Left renal pelvis (tissue), 4 donors: ENCODE measurements around the gene NDUFB2. TPM values are rescaled to one million over a fixed set of nuclear protein-coding genes. Genes with fewer than 3 reads are reported as not detected.
"Not testable (repeated sequence)": the region's sequence is repeated elsewhere in the genome, so short reads cannot be mapped to it uniquely, and the experiment has no call there.

Source experiments
- DNase-seq, 4 donors: peaks; one replicate each; pipeline ENCODE4 v3.0.0-alpha.2; 2013; ENCODE audit warnings: low read depth in 4 of 4, low spot score in 3 of 4
- polyA plus RNA-seq, 4 donors: library from polyadenylated mRNA; unstranded; fragments of 120-200 nt; gene quantifications; one replicate each; pipeline ENCODE4 v1.2.1, GENCODE V29; 2013; ENCODE audit not compliant: insufficient read length in 4 of 4

The NDUFB2 gene
- polyA plus RNA-seq, 4 donors = 121 to 202 (median 164) TPM

GRCh38 chr7:140726281-140726680 is 29.8 kb downstream of the NDUFB2 start:
- DNase-seq = no peak

- DNase-seq = no peak
These were observed 35.9 kb downstream of the NDUFB2 start for GRCh38 chr7:140732416-140732815.

- no peak for DNase-seq
These were observed 37.6 kb downstream of the NDUFB2 start for GRCh38 chr7:140734096-140734495.

GRCh38 chr7:140734729-140735128 is 38.2 kb downstream of the NDUFB2 start:
- DNase-seq = no peak

- no peak for DNase-seq
These were observed 41.8 kb downstream of the NDUFB2 start for GRCh38 chr7:140738280-140738679.

- DNase-seq = not testable (repeated sequence)
These were observed 46.7 kb downstream of the NDUFB2 start for GRCh38 chr7:140743255-140743654.

- DNase-seq = no peak
These were observed 47.5 kb downstream of the NDUFB2 start for GRCh38 chr7:140744005-140744404.

GRCh38 chr7:140745266-140746058 is 49.0 kb downstream of the NDUFB2 start:
- no peak for DNase-seq

- no peak for DNase-seq
These were observed 50.2 kb downstream of the NDUFB2 start for GRCh38 chr7:140746751-140747150.

- DNase-seq = no peak
These were observed 56.0 kb downstream of the NDUFB2 start for GRCh38 chr7:140752533-140752932.

GRCh38 chr7:140754506-140754905 is 58.0 kb downstream of the NDUFB2 start:
- no peak for DNase-seq

Other genes with a start within 250 kb of the NDUFB2 start
- gene MKRN1, start 217.2 kb upstream of the NDUFB2 start, polyA plus RNA-seq = 100 to 1,000 TPM in 3 of 4 donors, 10 to 100 TPM in 1; 94.3 to 137 (median 117) TPM
- gene DENND2A, start 55.9 kb upstream of the NDUFB2 start, polyA plus RNA-seq = 10 to 100 TPM; 34.7 to 43.3 (median 40.2) TPM
- gene ADCK2, start 23.8 kb upstream of the NDUFB2 start, polyA plus RNA-seq = 10 to 100 TPM; 21.8 to 28.2 (median 22.7) TPM
- gene BRAF, start 228.2 kb downstream of the NDUFB2 start, polyA plus RNA-seq = 10 to 100 TPM; 18.2 to 29.2 (median 27.1) TPM